HepG2 (cell line): ENCODE data around the gene ZMIZ1. TPM values are rescaled to one million over a fixed set of nuclear protein-coding genes. Genes with fewer than 3 reads are reported as not detected.

Source experiments
- AFF4 ChIP-seq: sonication (generic); formaldehyde crosslinking; IDR thresholded peaks from 2 replicates; pipeline ENCODE4 v1.4.0; 2020; ENCODE audit warnings: missing genetic modification reagents
- BRCA1 ChIP-seq: sonication (generic); formaldehyde crosslinking; IDR thresholded peaks from 2 replicates; pipeline ENCODE4 v1.4.0; 2020; ENCODE audit warnings: missing genetic modification reagents
- CSRNP2 ChIP-seq: sonication (generic); formaldehyde crosslinking; conservative IDR thresholded peaks from 2 replicates; pipeline ENCODE4 v1.8.0; 2022; ENCODE audit warnings: low read depth, missing genetic modification reagents
- HDAC6 ChIP-seq: fragments of 200-600 bp; sonication (generic); IDR thresholded peaks from 2 replicates; pipeline ENCODE4 v1.7.0; 2017; ENCODE audit warnings: mild to moderate bottlenecking, antibody characterized with exemption, low read length, low read depth
- HNRNPL ChIP-seq: fragments of 200-400 bp; formaldehyde crosslinking; IDR thresholded peaks from 2 replicates; pipeline ENCODE4 v1.6.1; 2017; ENCODE audit warnings: mild to moderate bottlenecking, low read depth, low read length
- REST ChIP-seq, 2 experiments: IDR thresholded peaks; 2 replicates each; pipeline ENCODE4 v1.6.1; 2011 to 2012; ENCODE audit warnings: low read length in 2 of 2, borderline replicate concordance in 1 of 2, low read depth in 1 of 2, mild to moderate bottlenecking in 1 of 2, moderate library complexity in 1 of 2
- SALL2 ChIP-seq: sonication (generic); formaldehyde crosslinking; IDR thresholded peaks from 2 replicates; pipeline ENCODE4 v1.8.1; 2023; ENCODE audit warnings: mild to moderate bottlenecking, missing genetic modification reagents, inconsistent platforms
- SAP130 ChIP-seq: IDR thresholded peaks from 2 replicates; pipeline ENCODE4 v1.6.1; 2016; ENCODE audit warnings: low read depth
- SMARCE1 ChIP-seq: fragments of 450-650 bp; IDR thresholded peaks from 2 replicates; pipeline ENCODE4 v1.6.1; 2017; ENCODE audit warnings: borderline replicate concordance
- TCF7 ChIP-seq: sonication (generic); IDR thresholded peaks from 2 replicates; pipeline ENCODE4 v1.6.1; 2016; ENCODE audit warnings: antibody characterized with exemption, low read depth
- XRCC5 ChIP-seq: fragments of 200-400 bp; formaldehyde crosslinking; optimal IDR thresholded peaks from 2 replicates; pipeline ENCODE3; 2017; ENCODE audit warnings: mild to moderate bottlenecking, low read length
- ZBTB37 ChIP-seq: sonication (generic); formaldehyde crosslinking; IDR thresholded peaks from 2 replicates; pipeline ENCODE4 v1.4.0; 2020; ENCODE audit warnings: mild to moderate bottlenecking, missing genetic modification reagents
- ZBTB4 ChIP-seq: sonication (generic); formaldehyde crosslinking; IDR thresholded peaks from 2 replicates; pipeline ENCODE4 v1.4.0; 2020; ENCODE audit warnings: missing genetic modification reagents, mild to moderate bottlenecking, borderline replicate concordance
- ZNF264 ChIP-seq: sonication (generic); formaldehyde crosslinking; IDR thresholded peaks from 2 replicates; pipeline ENCODE4 v1.4.0; 2020; ENCODE audit warnings: missing genetic modification reagents
- ZNF605 ChIP-seq: sonication (generic); formaldehyde crosslinking; IDR thresholded peaks from 2 replicates; pipeline ENCODE4 v1.8.0; 2022; ENCODE audit warnings: mild to moderate bottlenecking, missing genetic modification reagents
- ZNF761 ChIP-seq: sonication (generic); formaldehyde crosslinking; conservative IDR thresholded peaks from 2 replicates; pipeline ENCODE4 v1.4.0; 2020; ENCODE audit warnings: mild to moderate bottlenecking, missing genetic modification reagents
- polyA plus RNA-seq, 8 experiments: library from polyadenylated mRNA; depleted of rRNA in 3 of 8; stranded (reverse) in 7 of 8; unstranded in 1 of 8; fragments of >200 nt; fragmentation: Illumina TruSeq in 4 of 8; extraction: Trizol in 4 of 8; gene quantifications; 2 replicates each; pipeline versions ENCODE4 v1.2.1 to v1.2.3, GENCODE V29; 2011 to 2016; ENCODE audit warnings: low read depth in 4 of 8, missing spikeins in 1 of 8, mixed read lengths in 1 of 8; ENCODE audit not compliant: insufficient read depth in 1 of 8
- total RNA-seq, 5 experiments: library from RNA; depleted of rRNA; stranded (reverse); fragments of >200 nt; fragmentation: Illumina TruSeq; extraction: Trizol; gene quantifications; 2 replicates each; pipeline ENCODE4 v1.2.3, GENCODE V29; 2016; ENCODE audit warnings: low read depth in 1 of 5

ZMIZ1 gene
- total and polyA plus RNA-seq, 2 of the 13 experiments (the other 11 are each of a cell fraction or from before 2014, with no cell fraction given) = 5.3 to 10.2 TPM

- TF ChIP-seq HNRNPL (0 out of 2 replicates have a peak, but pooled peaks have one; percentile 44), TCF7 (no peak), XRCC5 (peak; percentile 20), BRCA1 (CRISPR knock-in tag) (no peak), SMARCE1 (no peak), ZBTB37 (CRISPR knock-in tag) (no peak), CSRNP2 (CRISPR knock-in tag) (no peak), ZNF605 (CRISPR knock-in tag) (peak; percentile 78), ZBTB4 (CRISPR knock-in tag) (no peak; the same call in 1 of the 2 replicates), HDAC6 (no peak), AFF4 (CRISPR knock-in tag) (no peak), REST (IDR thresholded peaks at IDR 0.05; ENCODE audit: borderline replicate concordance in 1 of 2, low read depth in 1 of 2, low read length in 2 of 2) (no peak), SALL2 (CRISPR knock-in tag) (no peak; the same call in 1 of the 2 replicates), ZNF264 (CRISPR knock-in tag) (no peak), SAP130 (peak; percentile 84), ZNF761 (no peak)
Observed at GRCh38 chr10:79184145-79184625, 115.4 kb downstream of the ZMIZ1 start (continued).
